Thyroid gland (tissue), 4 donors: ENCODE measurements around the gene GPR55.

Experiments
- CTCF ChIP-seq, 6 experiments: fragments of 200-600 bp in 3 of 6; fragments of 450-650 bp in 3 of 6; sonication (generic) in 3 of 6; IDR thresholded peaks; one replicate each; pipeline ENCODE4 v1.5.1; 2016 to 2019; ENCODE audit warnings: antibody characterized with exemption in 6 of 6, mild to moderate bottlenecking in 2 of 6, inconsistent platforms in 1 of 6, moderate library complexity in 1 of 6
- POLR2A ChIP-seq, 2 donors: fragments of 450-650 bp; IDR thresholded peaks; one replicate each; pipeline ENCODE4 v1.6.1; 2017; ENCODE audit warnings: antibody characterized with exemption in 2 of 2, mild to moderate bottlenecking in 2 of 2, moderate library complexity in 1 of 2

GRCh38 chr2:230944757-230945372, 19.8 kb upstream of the GPR55 start:
- TF ChIP-seq CTCF (IDR thresholded peaks at IDR 0.05) = no peak
- TF ChIP-seq POLR2A (IDR thresholded peaks at IDR 0.05) = no peak
